Brain microvascular endothelial cell (primary cell): Measurements from ENCODE around the gene EFNB3.

ENCODE experiments used
- DNase-seq: peaks from one replicate; pipeline ENCODE4 v3.0.0-alpha.2; 2020
- H3K27ac ChIP-seq: fragments of 250-450 bp; sonication (Bioruptor Pico); 2 replicates; pipeline ENCODE4 v1.5.1; 2020; ENCODE audit warnings: mild to moderate bottlenecking, moderate library complexity
- H3K27me3 ChIP-seq: fragments of 250-450 bp; sonication (Bioruptor Pico); replicated peaks from 2 replicates; pipeline ENCODE4 v1.5.1; 2020; ENCODE audit warnings: mild to moderate bottlenecking
- H3K36me3 ChIP-seq: fragments of 250-450 bp; sonication (Bioruptor Pico); replicated peaks from 2 replicates; pipeline ENCODE4 v1.5.1; 2020; ENCODE audit warnings: mild to moderate bottlenecking
- H3K4me3 ChIP-seq: 2 replicates; pipeline ENCODE4 v1.5.1; 2011; ENCODE audit warnings: low read depth, mild to moderate bottlenecking, control low read depth, low read length, moderate library complexity
- in situ Hi-C: cut with HindIII; loops from 2 replicates; pipeline ENCODE4 v1.10.0; 2017; ENCODE audit warnings: low sequenced_read_pairs, low pct_ligation_motif_present
- TF ChIP-seq, protein P1 (sequence below): IDR thresholded peaks from 2 replicates; pipeline ENCODE4 v1.5.1; 2011; ENCODE audit warnings: low read depth, mild to moderate bottlenecking, moderate library complexity, low read length, control low read depth, inconsistent platforms; ENCODE audit errors: missing control alignments

The EFNB3 gene

DNA sequence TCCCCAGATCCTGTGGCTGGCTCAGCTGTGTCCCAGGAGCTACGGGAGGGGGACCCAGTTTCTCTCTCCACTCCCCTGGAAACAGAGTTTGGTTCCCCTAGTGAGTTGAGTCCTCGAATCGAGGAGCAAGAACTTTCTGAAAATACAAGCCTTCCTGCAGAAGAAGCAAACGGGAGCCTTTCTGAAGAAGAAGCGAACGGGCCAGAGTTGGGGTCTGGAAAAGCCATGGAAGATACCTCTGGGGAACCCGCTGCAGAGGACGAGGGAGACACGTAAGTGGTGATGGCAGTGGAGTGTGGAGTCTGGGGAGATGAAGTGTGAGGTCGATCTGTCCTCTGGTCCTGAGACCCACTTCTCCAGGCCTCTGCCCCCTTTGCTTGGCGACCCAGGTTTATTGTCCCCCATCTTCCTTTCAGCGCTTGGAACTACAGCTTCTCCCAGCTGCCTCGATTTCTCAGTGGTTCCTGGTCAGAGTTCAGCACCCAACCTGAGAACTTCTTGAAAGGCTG, 16.1 kb upstream of the EFNB3 start:
- in situ Hi-C loops = no loop called here
- H3K36me3 ChIP-seq = peaks cover under 1% of the 10 kb centered on the region
- H3K4me3 ChIP-seq = peak overlapping the region; percentile 87
- H3K27me3 ChIP-seq = no peaks in the 10 kb centered on the region
- no peak for DNase-seq
- TF ChIP-seq, protein P1, sequence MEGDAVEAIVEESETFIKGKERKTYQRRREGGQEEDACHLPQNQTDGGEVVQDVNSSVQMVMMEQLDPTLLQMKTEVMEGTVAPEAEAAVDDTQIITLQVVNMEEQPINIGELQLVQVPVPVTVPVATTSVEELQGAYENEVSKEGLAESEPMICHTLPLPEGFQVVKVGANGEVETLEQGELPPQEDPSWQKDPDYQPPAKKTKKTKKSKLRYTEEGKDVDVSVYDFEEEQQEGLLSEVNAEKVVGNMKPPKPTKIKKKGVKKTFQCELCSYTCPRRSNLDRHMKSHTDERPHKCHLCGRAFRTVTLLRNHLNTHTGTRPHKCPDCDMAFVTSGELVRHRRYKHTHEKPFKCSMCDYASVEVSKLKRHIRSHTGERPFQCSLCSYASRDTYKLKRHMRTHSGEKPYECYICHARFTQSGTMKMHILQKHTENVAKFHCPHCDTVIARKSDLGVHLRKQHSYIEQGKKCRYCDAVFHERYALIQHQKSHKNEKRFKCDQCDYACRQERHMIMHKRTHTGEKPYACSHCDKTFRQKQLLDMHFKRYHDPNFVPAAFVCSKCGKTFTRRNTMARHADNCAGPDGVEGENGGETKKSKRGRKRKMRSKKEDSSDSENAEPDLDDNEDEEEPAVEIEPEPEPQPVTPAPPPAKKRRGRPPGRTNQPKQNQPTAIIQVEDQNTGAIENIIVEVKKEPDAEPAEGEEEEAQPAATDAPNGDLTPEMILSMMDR = no peak
- peak overlapping the region; percentile 25 for H3K27ac ChIP-seq

DNA sequence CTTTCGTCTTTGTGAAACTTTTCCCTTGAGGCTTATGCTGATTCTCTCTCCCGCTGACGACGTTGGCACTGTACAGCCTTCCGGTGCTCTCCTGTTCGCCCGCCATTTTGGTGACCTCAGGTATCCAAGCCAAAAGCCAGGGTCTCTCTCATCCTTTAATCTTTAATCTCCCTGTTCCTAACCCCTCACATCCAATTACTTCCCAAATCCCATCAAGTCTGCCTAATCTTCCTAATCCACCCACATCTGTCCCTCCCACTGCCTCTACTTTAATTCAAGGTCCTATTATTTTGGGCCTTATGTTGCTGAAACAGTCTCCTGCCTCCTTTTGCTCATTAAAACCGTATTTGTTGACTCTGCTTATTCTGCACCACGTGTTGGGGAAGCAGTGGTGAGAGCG, 9.4 kb upstream of the EFNB3 start:
- no peaks in the 10 kb centered on the region for H3K36me3 ChIP-seq
- no peak for DNase-seq
- TF ChIP-seq, protein P1 = no peak
- in situ Hi-C loops = no loop called here
- no peak overlapping the region for H3K27ac ChIP-seq
- H3K27me3 ChIP-seq = no peaks in the 10 kb centered on the region
- no peak overlapping the region for H3K4me3 ChIP-seq

DNA sequence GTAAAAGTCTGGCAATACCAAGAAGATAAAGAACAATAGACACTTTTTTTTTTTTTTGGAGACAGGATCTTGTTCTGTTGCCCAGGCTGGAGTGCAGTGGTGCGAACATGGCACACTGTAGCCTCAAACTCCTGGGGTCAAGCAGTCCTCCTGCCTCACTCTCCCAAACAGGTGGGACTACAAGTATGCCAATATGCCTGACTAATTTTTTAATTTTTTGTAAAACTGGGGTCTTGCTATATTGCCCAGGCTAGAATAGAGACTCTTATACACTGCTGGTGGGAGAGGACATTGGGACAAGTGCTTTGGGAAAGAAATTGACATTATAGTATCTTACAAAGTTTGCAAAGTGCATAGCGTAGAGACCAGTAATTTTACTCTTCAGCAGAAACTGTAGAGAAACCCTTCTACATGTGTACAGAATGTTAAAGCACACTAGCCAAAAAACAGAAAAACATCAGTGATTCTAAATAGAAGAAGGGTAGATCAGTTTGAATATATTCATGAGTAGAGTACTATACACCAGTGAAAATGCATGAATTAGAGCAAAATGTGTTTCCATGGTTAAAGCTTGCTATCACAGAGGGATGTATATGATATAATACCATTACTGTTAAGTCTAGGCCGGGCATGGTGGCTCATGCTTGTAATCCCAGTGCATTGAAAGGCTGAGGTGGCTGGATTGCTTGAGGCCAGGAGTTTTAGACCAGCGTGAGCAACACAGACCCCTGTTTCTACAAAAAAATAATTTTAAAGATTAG, 7.0 kb upstream of the EFNB3 start:
- no peak overlapping the region for H3K27ac ChIP-seq
- in situ Hi-C loops = no loop called here
- no peaks in the 10 kb centered on the region for H3K36me3 ChIP-seq
- TF ChIP-seq, protein P1 = no peak
- H3K4me3 ChIP-seq = no peak overlapping the region
- H3K27me3 ChIP-seq = no peaks in the 10 kb centered on the region
- no peak for DNase-seq

DNA sequence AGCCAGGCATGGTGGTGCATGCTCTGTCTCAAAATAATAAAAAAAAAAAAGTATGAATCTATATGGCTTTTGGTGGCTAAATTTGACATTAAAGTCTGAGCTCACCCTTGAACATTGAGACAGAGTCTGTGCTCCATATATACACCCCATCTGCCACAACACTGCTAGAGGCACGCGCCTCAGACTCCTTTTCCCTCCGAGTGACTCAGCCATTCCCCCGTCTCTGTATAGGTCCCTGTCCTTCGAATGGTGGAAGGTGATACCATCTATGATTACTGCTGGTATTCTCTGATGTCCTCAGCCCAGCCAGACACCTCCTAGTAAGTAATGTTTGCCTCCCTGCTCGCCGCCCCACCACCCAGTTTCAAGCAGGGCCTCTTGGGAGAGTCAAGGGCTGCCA, 4.5 kb upstream of the EFNB3 start:
- TF ChIP-seq, protein P1 = no peak
- Histone ChIP-seq H3K27me3 (peaks cover 14% of the 10 kb centered on the region), H3K36me3 (no peaks in the 10 kb centered on the region), H3K27ac (no peak overlapping the region), H3K4me3 (no peak overlapping the region)
- DNase-seq = no peak
- in situ Hi-C loops = no loop called here

DNA sequence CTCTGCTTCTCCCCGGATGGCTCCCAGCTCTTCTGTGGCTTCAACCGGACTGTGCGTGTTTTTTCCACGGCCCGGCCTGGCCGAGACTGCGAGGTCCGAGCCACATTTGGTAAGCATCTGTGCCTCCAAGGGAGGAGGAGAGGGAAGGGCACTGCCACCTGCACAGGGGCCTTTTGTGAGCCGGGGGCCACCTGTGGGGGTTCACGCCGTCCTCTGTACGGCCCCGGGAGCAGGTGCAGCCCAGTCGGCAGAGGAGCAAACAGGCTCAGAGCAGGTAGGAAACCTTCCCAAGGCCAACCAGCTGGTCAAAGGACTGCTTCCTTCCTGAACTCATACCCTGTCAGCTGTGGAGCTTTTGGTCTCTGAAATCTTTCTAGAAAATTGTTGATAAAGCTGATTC, 3.3 kb upstream of the EFNB3 start:
- DNase-seq = no peak
- peaks cover 24% of the 10 kb centered on the region for H3K27me3 ChIP-seq
- H3K4me3 ChIP-seq = no peak overlapping the region
- H3K36me3 ChIP-seq = no peaks in the 10 kb centered on the region
- no peak overlapping the region for H3K27ac ChIP-seq
- in situ Hi-C loops = no loop called here
- TF ChIP-seq, protein P1 = no peak

DNA sequence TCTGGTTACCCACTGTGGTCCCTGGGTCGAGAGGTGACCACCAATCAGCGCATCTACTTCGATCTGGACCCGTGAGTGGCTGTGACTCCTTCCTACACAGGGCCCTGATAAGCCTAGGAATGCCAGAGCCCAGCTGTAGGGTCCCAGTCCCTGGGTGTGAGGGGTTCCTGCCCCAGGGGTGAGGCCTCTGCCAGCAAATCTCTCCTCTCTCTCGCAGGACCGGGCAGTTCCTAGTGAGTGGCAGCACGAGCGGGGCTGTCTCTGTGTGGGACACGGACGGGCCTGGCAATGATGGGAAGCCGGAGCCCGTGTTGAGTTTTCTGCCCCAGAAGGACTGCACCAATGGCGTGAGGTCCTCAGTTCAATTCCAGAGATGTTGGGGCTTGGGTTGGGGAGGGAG, 2.2 kb upstream of the EFNB3 start:
- Histone ChIP-seq H3K27ac (no peak overlapping the region), H3K36me3 (no peaks in the 10 kb centered on the region), H3K27me3 (peaks cover 25% of the 10 kb centered on the region), H3K4me3 (no peak overlapping the region)
- no peak for DNase-seq
- in situ Hi-C loops = no loop called here
- TF ChIP-seq, protein P1 = no peak
